GM13976 (cell line): ENCODE measurements around the gene FFAR4.

ENCODE experiments used
- DNase-seq: peaks from one replicate; pipeline ENCODE4 v3.0.0; 2012; ENCODE audit warnings: low spot score
- CTCF ChIP-seq: IDR thresholded peaks from 2 replicates; pipeline ENCODE4 v1.5.1; 2012; ENCODE audit warnings: borderline replicate concordance, mild to moderate bottlenecking; ENCODE audit not compliant: insufficient read depth; ENCODE audit errors: extremely low read depth, missing control alignments, control extremely low read depth
- in situ Hi-C: fragments of 300-500 bp; cut with MboI; formaldehyde crosslinking; loops from one replicate; pipeline ENCODE4 v1.12.0; 2022; ENCODE audit warnings: low sequenced_read_pairs, mixed read lengths, inconsistent platforms; ENCODE audit not compliant: unreplicated experiment

FFAR4 gene

GRCh38 chr10:93570383-93570782 lies 3.9 kb downstream of the FFAR4 start:
- in situ Hi-C loops: no loop called here
- no peak for TF ChIP-seq CTCF
- DNase-seq: no peak

- no peak for TF ChIP-seq CTCF
- DNase-seq: no peak
- in situ Hi-C loops: no loop called here
Measured at GRCh38 chr10:93572606-93573005, 6.1 kb downstream of the FFAR4 start.

- in situ Hi-C loops: no loop called here
- TF ChIP-seq CTCF: no peak
- DNase-seq: no peak
Measured at GRCh38 chr10:93573051-93573909, 6.8 kb downstream of the FFAR4 start.

GRCh38 chr10:93573924-93574323 lies 7.5 kb downstream of the FFAR4 start:
- in situ Hi-C loops: no loop called here
- TF ChIP-seq CTCF: no peak
- no peak for DNase-seq

- in situ Hi-C loops: no loop called here
Measured at GRCh38 chr10:93576888-93577287, 10.4 kb downstream of the FFAR4 start.

GRCh38 chr10:93577565-93577964 lies 11.1 kb downstream of the FFAR4 start:
- no peak for TF ChIP-seq CTCF
- in situ Hi-C loops: no loop called here

More at GRCh38 chr10:93576888-93577287, 10.4 kb downstream of the FFAR4 start:
- no peak for DNase-seq
- TF ChIP-seq CTCF: no peak

More at GRCh38 chr10:93577565-93577964, 11.1 kb downstream of the FFAR4 start:
- DNase-seq: no peak
